Keratinocyte (primary cell): ENCODE data around the gene DIAPH3. TPM values are rescaled to one million over a fixed set of nuclear protein-coding genes. Genes with fewer than 3 reads are reported as not detected.

Source experiments
- DNase-seq: peaks from one replicate; pipeline ENCODE4 v3.0.0-alpha.2; 2011; ENCODE audit warnings: low read depth, missing footprints, low spot score
- FAIRE-seq: peaks from 2 replicates; lab custom pipeline; 2011; peaks lifted over from hg19 to GRCh38; lab: Jason Lieb, UNC
- H2AFZ ChIP-seq: 2 replicates; pipeline ENCODE4 v1.6.0; 2012; ENCODE audit warnings: low read length, control low read depth, inconsistent platforms; ENCODE audit not compliant: control insufficient read depth
- H3K27ac ChIP-seq: 2 replicates; pipeline ENCODE4 v1.5.1; 2011; ENCODE audit warnings: low read length; ENCODE audit not compliant: control insufficient read depth, insufficient read depth
- H3K27me3 ChIP-seq: 3 replicates; pipeline ENCODE4 v1.6.0; 2011; ENCODE audit warnings: low read length; ENCODE audit not compliant: control insufficient read depth, insufficient read depth; ENCODE audit errors: extremely low read depth
- H3K36me3 ChIP-seq, 2 experiments: 2 replicates in 1 of 2; 3 replicates in 1 of 2; pipeline ENCODE4 v1.5.1; 2011; ENCODE audit warnings: low read length in 2 of 2, mild to moderate bottlenecking in 1 of 2; ENCODE audit not compliant: control insufficient read depth in 2 of 2, insufficient read depth in 2 of 2; ENCODE audit errors: extremely low read depth in 1 of 2
- H3K4me1 ChIP-seq: 3 replicates; pipeline ENCODE4 v1.5.1; 2011; ENCODE audit warnings: low read length; ENCODE audit not compliant: control insufficient read depth, insufficient read depth; ENCODE audit errors: extremely low read depth
- H3K4me2 ChIP-seq: 3 replicates; pipeline ENCODE4 v1.6.0; 2011; ENCODE audit warnings: low read depth, low read length; ENCODE audit not compliant: control insufficient read depth, insufficient read depth; ENCODE audit errors: extremely low read depth
- H3K4me3 ChIP-seq, 3 experiments: fragments of 200-600 bp in 1 of 3; sonication (generic) in 1 of 3; 2 replicates in 2 of 3; 3 replicates in 1 of 3; pipeline ENCODE4 v1.5.1; 2011 to 2016; ENCODE audit warnings: low read length in 3 of 3, mild to moderate bottlenecking in 3 of 3, control low read depth in 2 of 3, inconsistent platforms in 1 of 3, low read depth in 1 of 3, mixed read lengths in 1 of 3, mixed run types in 1 of 3, moderate library complexity in 1 of 3; ENCODE audit not compliant: control insufficient read depth in 2 of 3, insufficient read depth in 2 of 3; ENCODE audit errors: extremely low read depth in 1 of 3
- H3K79me2 ChIP-seq: 2 replicates; pipeline ENCODE4 v1.6.0; 2012; ENCODE audit warnings: low read length; ENCODE audit not compliant: control insufficient read depth, insufficient read depth
- H3K9ac ChIP-seq: 3 replicates; pipeline ENCODE4 v1.6.0; 2011; ENCODE audit warnings: low read length; ENCODE audit not compliant: control insufficient read depth, insufficient read depth; ENCODE audit errors: extremely low read depth
- H3K9me1 ChIP-seq: 3 replicates; pipeline ENCODE4 v1.6.0; 2011; ENCODE audit warnings: low read length; ENCODE audit not compliant: control insufficient read depth, insufficient read depth; ENCODE audit errors: extremely low read depth
- H3K9me3 ChIP-seq: 2 replicates; pipeline ENCODE4 v1.5.1; 2012; ENCODE audit warnings: low read depth, low read length; ENCODE audit not compliant: control insufficient read depth
- H4K20me1 ChIP-seq: 3 replicates; pipeline ENCODE4 v1.6.0; 2011; ENCODE audit warnings: low read length; ENCODE audit not compliant: control insufficient read depth, insufficient read depth; ENCODE audit errors: extremely low read depth
- EZH2 ChIP-seq: IDR thresholded peaks from one replicate; pipeline ENCODE4 v1.6.1; 2012; ENCODE audit warnings: inconsistent platforms, mild to moderate bottlenecking, low read length, moderate library complexity
- dilution Hi-C: fragments of 300-500 bp; cut with MboI; formaldehyde crosslinking; loops from one replicate; pipeline ENCODE4 v1.7.0; 2020; ENCODE audit warnings: low sequenced_read_pairs; ENCODE audit not compliant: extremely low pct_ligation_motif_present
- polyA plus RNA-seq, 5 experiments: library from polyadenylated mRNA; depleted of rRNA in 3 of 5; stranded (reverse) in 3 of 5; stranded (forward) in 1 of 5; unstranded in 1 of 5; fragments of >200 nt; gene quantifications; 1 replicate in 1 of 5; 2 replicates in 3 of 5; 3 replicates in 1 of 5; pipeline versions ENCODE4 v1.2.1 to v1.2.3, GENCODE V29; 2011 to 2012; ENCODE audit warnings: missing spikeins in 2 of 5, low read depth in 1 of 5, low replicate concordance in 1 of 5
- TF ChIP-seq, protein P1 (sequence below), 3 experiments: IDR thresholded peaks in 1 of 3; conservative IDR thresholded peaks in 1 of 3; optimal IDR thresholded peaks in 1 of 3; 2 replicates in 2 of 3; 3 replicates in 1 of 3; pipeline versions ENCODE3 to v1.5.1; 2011; ENCODE audit warnings: low read length in 3 of 3, mild to moderate bottlenecking in 3 of 3, moderate library complexity in 2 of 3, control low read depth in 1 of 3, inconsistent platforms in 1 of 3; ENCODE audit not compliant: insufficient read depth in 2 of 3; ENCODE audit errors: extremely low read depth in 1 of 3

The DIAPH3 gene
- polyA plus RNA-seq, 1 donor (not counting 4 experiments of a cell fraction or from before 2014, with no cell fraction given) = 9.0 TPM

DNA sequence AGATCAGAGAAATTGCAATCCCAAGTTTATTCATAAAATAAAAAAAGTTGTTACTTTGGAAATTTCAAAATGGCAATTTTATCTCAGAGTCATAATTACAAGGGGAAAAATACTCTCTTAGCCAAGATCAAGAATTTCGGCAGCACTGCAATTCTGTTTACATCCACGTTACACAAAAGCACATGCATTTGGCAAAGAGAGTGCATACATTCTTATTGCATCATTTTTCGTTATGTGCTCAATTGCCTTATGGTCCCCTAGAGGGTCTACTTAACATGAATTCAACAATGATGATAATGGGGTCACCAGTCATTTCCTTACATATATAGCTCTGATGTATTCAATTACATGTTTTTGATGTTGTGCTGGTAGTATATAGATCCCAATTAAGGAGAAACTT, 498.0 kb downstream of the DIAPH3 start:
- TF ChIP-seq, protein P1, sequence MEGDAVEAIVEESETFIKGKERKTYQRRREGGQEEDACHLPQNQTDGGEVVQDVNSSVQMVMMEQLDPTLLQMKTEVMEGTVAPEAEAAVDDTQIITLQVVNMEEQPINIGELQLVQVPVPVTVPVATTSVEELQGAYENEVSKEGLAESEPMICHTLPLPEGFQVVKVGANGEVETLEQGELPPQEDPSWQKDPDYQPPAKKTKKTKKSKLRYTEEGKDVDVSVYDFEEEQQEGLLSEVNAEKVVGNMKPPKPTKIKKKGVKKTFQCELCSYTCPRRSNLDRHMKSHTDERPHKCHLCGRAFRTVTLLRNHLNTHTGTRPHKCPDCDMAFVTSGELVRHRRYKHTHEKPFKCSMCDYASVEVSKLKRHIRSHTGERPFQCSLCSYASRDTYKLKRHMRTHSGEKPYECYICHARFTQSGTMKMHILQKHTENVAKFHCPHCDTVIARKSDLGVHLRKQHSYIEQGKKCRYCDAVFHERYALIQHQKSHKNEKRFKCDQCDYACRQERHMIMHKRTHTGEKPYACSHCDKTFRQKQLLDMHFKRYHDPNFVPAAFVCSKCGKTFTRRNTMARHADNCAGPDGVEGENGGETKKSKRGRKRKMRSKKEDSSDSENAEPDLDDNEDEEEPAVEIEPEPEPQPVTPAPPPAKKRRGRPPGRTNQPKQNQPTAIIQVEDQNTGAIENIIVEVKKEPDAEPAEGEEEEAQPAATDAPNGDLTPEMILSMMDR (optimal IDR thresholded peaks at IDR 0.05 in 1 of 3, IDR thresholded peaks at IDR 0.05 in 1 of 3, conservative IDR thresholded peaks at IDR 0.05 in 1 of 3; ENCODE audit: extremely low read depth in 1 of 3, insufficient read depth in 2 of 3, low read length in 3 of 3) = no peak
- TF ChIP-seq EZH2 = no peak
- no peaks in the 10 kb centered on the region for H3K79me2 ChIP-seq
- no peak overlapping the region for H3K9ac ChIP-seq
- no peak overlapping the region for H3K4me2 ChIP-seq
- H3K27ac ChIP-seq = no peak overlapping the region
- DNase-seq (no peak), FAIRE-seq (no peak)
- H3K4me1 ChIP-seq = no peaks in the 10 kb centered on the region
- no peak overlapping the region for H2AFZ ChIP-seq
- dilution Hi-C loops = no loop called here
- no peak overlapping the region for H3K4me3 ChIP-seq
- no peaks in the 10 kb centered on the region for H3K9me1 ChIP-seq
- no peaks in the 10 kb centered on the region for H4K20me1 ChIP-seq
- no peaks in the 10 kb centered on the region for H3K36me3 ChIP-seq
- H3K27me3 ChIP-seq = no peaks in the 10 kb centered on the region
- H3K9me3 ChIP-seq = no peaks in the 10 kb centered on the region

DNA sequence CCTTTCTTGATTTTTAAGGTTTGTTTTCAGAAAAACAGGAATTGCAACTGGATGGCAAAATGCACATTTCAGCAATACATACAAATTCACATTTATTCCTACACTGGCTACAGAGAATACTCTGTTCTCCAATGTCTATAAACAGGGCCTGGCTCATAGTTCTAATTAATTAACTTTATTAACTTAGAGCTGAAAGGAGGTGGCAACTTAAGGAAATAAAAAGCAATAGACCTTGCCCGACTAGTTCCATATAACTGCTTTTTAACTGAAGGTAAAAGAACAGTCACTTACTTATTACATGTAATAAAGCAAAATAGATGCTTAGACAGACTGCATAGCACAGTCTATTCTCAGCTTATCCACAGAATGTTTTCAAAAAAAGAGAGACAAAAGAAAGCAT, 498.5 kb downstream of the DIAPH3 start:
- Histone ChIP-seq H3K79me2 (no peaks in the 10 kb centered on the region), H3K9me1 (no peaks in the 10 kb centered on the region), H2AFZ (no peak overlapping the region), H3K27ac (no peak overlapping the region), H3K4me3 (no peak overlapping the region), H3K36me3 (no peaks in the 10 kb centered on the region), H4K20me1 (no peaks in the 10 kb centered on the region), H3K4me2 (no peak overlapping the region), H3K4me1 (no peaks in the 10 kb centered on the region), H3K9ac (no peak overlapping the region), H3K9me3 (no peaks in the 10 kb centered on the region), H3K27me3 (no peaks in the 10 kb centered on the region)
- dilution Hi-C loops = no loop called here
- TF ChIP-seq EZH2 = no peak
- TF ChIP-seq, protein P1 (optimal IDR thresholded peaks at IDR 0.05 in 1 of 3, IDR thresholded peaks at IDR 0.05 in 1 of 3, conservative IDR thresholded peaks at IDR 0.05 in 1 of 3; ENCODE audit: extremely low read depth in 1 of 3, insufficient read depth in 2 of 3, low read length in 3 of 3) = no peak
- DNase-seq (no peak), FAIRE-seq (no peak)
